K562 (cell line): ENCODE data around the gene JUP. TPM values are rescaled to one million over a fixed set of nuclear protein-coding genes. Genes with fewer than 3 reads are reported as not detected.

ENCODE experiments used
- ARID4B ChIP-seq: sonication (generic); formaldehyde crosslinking; IDR thresholded peaks from 2 replicates; pipeline ENCODE4 v1.8.0; 2022; ENCODE audit warnings: mild to moderate bottlenecking, missing genetic modification reagents
- BCOR ChIP-seq: fragments of 450-650 bp; IDR thresholded peaks from 2 replicates; pipeline ENCODE4 v1.6.1; 2016
- DDX20 ChIP-seq: fragments of 450-650 bp; IDR thresholded peaks from 2 replicates; pipeline ENCODE4 v1.6.1; 2016; ENCODE audit warnings: missing genetic modification characterization, low read depth, mild to moderate bottlenecking, missing compliant biosample characterization, moderate library complexity
- ELK1 ChIP-seq: sonication (generic); formaldehyde crosslinking; IDR thresholded peaks from 2 replicates; pipeline ENCODE4 v1.8.1; 2022; ENCODE audit warnings: missing genetic modification reagents
- GABPB1 ChIP-seq: sonication (generic); formaldehyde crosslinking; IDR thresholded peaks from 2 replicates; pipeline ENCODE4 v1.8.0; 2022; ENCODE audit warnings: mild to moderate bottlenecking, missing genetic modification reagents
- HDAC2 ChIP-seq: fragments of 450-650 bp; IDR thresholded peaks from 2 replicates; pipeline ENCODE4 v1.6.1; 2016; ENCODE audit warnings: mild to moderate bottlenecking
- HEY1 ChIP-seq: fragments of 250-450 bp; sonication (Bioruptor Pico); IDR thresholded peaks from 2 replicates; pipeline ENCODE4 v1.5.0; 2020; ENCODE audit warnings: mild to moderate bottlenecking, moderate library complexity, borderline replicate concordance
- MEF2A ChIP-seq: IDR thresholded peaks from 2 replicates; pipeline ENCODE4 v1.6.1; 2011; ENCODE audit warnings: low read depth, mild to moderate bottlenecking, low read length, moderate library complexity; ENCODE audit not compliant: control insufficient read depth
- NCOA4 ChIP-seq: fragments of 450-650 bp; IDR thresholded peaks from 2 replicates; pipeline ENCODE4 v1.6.1; 2018; ENCODE audit warnings: mild to moderate bottlenecking; ENCODE audit not compliant: partially characterized antibody
- NFYB ChIP-seq: IDR thresholded peaks from 2 replicates; pipeline ENCODE4 v1.6.1; 2011; ENCODE audit warnings: mild to moderate bottlenecking, moderate library complexity; ENCODE audit not compliant: insufficient read length; ENCODE audit errors: extremely low read depth
- PBX2 ChIP-seq, 2 experiments: IDR thresholded peaks in 1 of 2; conservative IDR thresholded peaks in 1 of 2; 2 replicates each; pipeline ENCODE4 v1.6.1; 2016; ENCODE audit warnings: low read depth in 2 of 2, mild to moderate bottlenecking in 1 of 2, missing compliant biosample characterization in 1 of 2, missing genetic modification characterization in 1 of 2, moderate library complexity in 1 of 2
- RUNX1 ChIP-seq: sonication (generic); IDR thresholded peaks from 2 replicates; pipeline ENCODE4 v1.6.1; 2016; ENCODE audit warnings: antibody characterized with exemption, low read depth
- SMARCE1 ChIP-seq: fragments of 450-650 bp; IDR thresholded peaks from 2 replicates; pipeline ENCODE4 v1.7.1; 2016; ENCODE audit warnings: mild to moderate bottlenecking
- SRSF3 ChIP-seq: fragments of 200-400 bp; formaldehyde crosslinking; IDR thresholded peaks from 2 replicates; pipeline ENCODE4 v1.6.1; 2016; ENCODE audit warnings: mild to moderate bottlenecking, low read length, moderate library complexity; ENCODE audit not compliant: insufficient read depth
- TFAP4 ChIP-seq: sonication (generic); formaldehyde crosslinking; IDR thresholded peaks from 2 replicates; pipeline ENCODE4 v1.8.0; 2022; ENCODE audit warnings: missing genetic modification reagents, mild to moderate bottlenecking, moderate library complexity, borderline replicate concordance
- ZFX ChIP-seq: sonication (generic); formaldehyde crosslinking; IDR thresholded peaks from 2 replicates; pipeline ENCODE4 v1.8.0; 2022; ENCODE audit warnings: mild to moderate bottlenecking, missing genetic modification reagents, moderate library complexity
- ZNF12 ChIP-seq: sonication (generic); formaldehyde crosslinking; IDR thresholded peaks from 2 replicates; pipeline ENCODE4 v1.4.0; 2020; ENCODE audit warnings: mild to moderate bottlenecking, missing genetic modification reagents
- ZNF707 ChIP-seq: fragments of 250-450 bp; sonication (Bioruptor Pico); conservative IDR thresholded peaks from 2 replicates; pipeline ENCODE4 v1.8.0; 2022; ENCODE audit warnings: inconsistent platforms, mild to moderate bottlenecking, moderate library complexity
- ZNF79 ChIP-seq: fragments of 250-450 bp; sonication (Bioruptor Pico); IDR thresholded peaks from 2 replicates; pipeline ENCODE4 v1.4.0; 2020; ENCODE audit warnings: low read depth, mild to moderate bottlenecking, moderate library complexity
- polyA plus RNA-seq, 8 experiments: library from polyadenylated mRNA; depleted of rRNA in 4 of 8; stranded (reverse) in 5 of 8; unstranded in 3 of 8; fragments of >200 nt; fragmentation: Nextera tagmentation in 2 of 8; fragmentation: Illumina TruSeq in 1 of 8; extraction: Ambion mirVana in 2 of 8; extraction: Trizol in 1 of 8; gene quantifications; 2 replicates each; pipeline versions ENCODE4 v1.2.1 to v1.2.3, GENCODE V29; 2011 to 2014; ENCODE audit warnings: inconsistent platforms in 1 of 8, missing spikeins in 1 of 8
- total RNA-seq, 7 experiments: library from RNA; depleted of rRNA in 6 of 7; stranded (reverse); fragments of >200 nt in 6 of 7; fragmentation: Illumina TruSeq in 2 of 7; extraction: Trizol in 2 of 7; gene quantifications; 2 replicates each; pipeline versions ENCODE4 v1.2.1 to v1.2.3, GENCODE V29; 2011 to 2021; ENCODE audit warnings: low replicate concordance in 1 of 7

Gene JUP
- total and polyA plus RNA-seq, 9 of the 15 experiments (the other 6 are each of a cell fraction or from before 2014, with no cell fraction given), result 6.4 to 177 (median 31.2) TPM

GRCh38 chr17:41784207-41784744 is 2.2 kb downstream of the JUP start (continued):
- TF ChIP-seq PBX2 (CRISPR knock-in tag; IDR thresholded peaks at IDR 0.05; ENCODE audit: low read depth) (no peak), PBX2 (tag; conservative IDR thresholded peaks at IDR 0.05; ENCODE audit: low read depth) (no peak), ZNF79 (no peak), NCOA4 (no peak), ZFX (CRISPR knock-in tag) (no peak), HEY1 (no peak), RUNX1 (no peak), TFAP4 (0 out of 2 replicates have a peak, but pooled peaks have one; percentile 7), ZNF707 (CRISPR knock-in tag) (no peak), SRSF3 (no peak), NFYB (peak; percentile 22), BCOR (peak; percentile 71; the same call in 1 of the 2 replicates), MEF2A (no peak), HDAC2 (peak; percentile 93), GABPB1 (CRISPR knock-in tag) (no peak), ARID4B (CRISPR knock-in tag) (no peak), SMARCE1 (peak; percentile 93), ELK1 (CRISPR knock-in tag) (no peak), DDX20 (tag) (no peak), ZNF12 (CRISPR knock-in tag) (no peak)
